ENCODE measurements around the gene CACNG8. TPM values are rescaled to one million over a fixed set of nuclear protein-coding genes. Genes with fewer than 3 reads are reported as not detected.

The CACNG8 gene
- total and polyA plus RNA-seq, 12 donors = under 0.01 to 0.06 (median 0.03) TPM; not detected in 7

GRCh38 chr19:53994811-53995210 is 32.1 kb downstream of the CACNG8 start:
- intact Hi-C loops (cut with DNase I) = no loop called here
- WGBS, 4 donors = 74 to 87% (median 81%) methylated on average over 5 of the region's 5 CpGs
- DNase-seq = no peak
- TF ChIP-seq CTCF (IDR thresholded peaks at IDR 0.05) (no peak), POLR2A (IDR thresholded peaks at IDR 0.05) (no peak)
- no peak overlapping the region for H3K4me3 ChIP-seq
- no peaks in the 10 kb centered on the region for H3K36me3 ChIP-seq (replicated peaks in 1 of 2)
- no peaks in the 10 kb centered on the region for H3K9me3 ChIP-seq (replicated peaks in 1 of 3)
- no peak overlapping the region for H3K27ac ChIP-seq
- H3K27me3 ChIP-seq = peaks cover 22% of the 10 kb centered on the region
- H3K4me1 ChIP-seq (replicated peaks in 1 of 2) = peaks cover 0 to 4% of the 10 kb centered on the region in 2 donors

GRCh38 chr19:53998223-53998622 is 35.5 kb downstream of the CACNG8 start:
- Histone ChIP-seq H3K27ac (no peak overlapping the region), H3K4me3 (no peak overlapping the region), H3K36me3 (replicated peaks in 1 of 2) (no peaks in the 10 kb centered on the region), H3K27me3 (peaks cover 6% of the 10 kb centered on the region), H3K4me1 (replicated peaks in 1 of 2) (no peaks in the 10 kb centered on the region), H3K9me3 (replicated peaks in 1 of 3) (no peaks in the 10 kb centered on the region)
- no peak for TF ChIP-seq CTCF (IDR thresholded peaks at IDR 0.05)
- no peak for TF ChIP-seq POLR2A (IDR thresholded peaks at IDR 0.05)
- intact Hi-C loops (cut with DNase I) = no loop called here
- WGBS, 4 donors = 41 to 58% (median 52%) methylated on average over 7 of the region's 7 CpGs
- DNase-seq = no peak

DNA sequence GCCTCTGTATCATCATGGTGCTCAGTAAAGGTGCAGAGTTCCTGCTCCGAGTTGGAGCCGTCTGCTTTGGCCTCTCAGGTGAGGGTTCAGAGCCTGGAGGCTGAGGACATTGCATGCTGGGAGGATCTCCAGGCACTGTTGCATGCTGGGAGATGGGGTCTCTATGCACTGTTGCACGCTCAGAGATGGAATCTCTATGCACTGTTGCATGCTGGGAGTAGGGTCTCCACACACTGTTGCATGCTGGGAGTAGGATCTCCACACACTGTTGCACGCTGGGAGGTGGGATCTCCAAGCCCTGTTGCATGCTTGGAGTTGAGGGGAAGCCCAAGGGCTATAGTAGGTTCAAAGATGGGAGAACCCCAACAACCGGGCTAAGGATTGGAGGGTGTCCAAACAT is 37.0 kb downstream of the CACNG8 start:
- no peak for DNase-seq
- Histone ChIP-seq H3K4me1 (replicated peaks in 1 of 2) (no peaks in the 10 kb centered on the region), H3K36me3 (replicated peaks in 1 of 2) (no peaks in the 10 kb centered on the region), H3K4me3 (no peak overlapping the region), H3K27me3 (peaks cover 11% of the 10 kb centered on the region), H3K27ac (no peak overlapping the region), H3K9me3 (replicated peaks in 1 of 3) (no peaks in the 10 kb centered on the region)
- intact Hi-C loops (cut with DNase I) = no loop called here
- WGBS, 4 donors = 64 to 91% (median 72%) methylated on average over 4 to 5 of the region's 5 CpGs
- TF ChIP-seq POLR2A (IDR thresholded peaks at IDR 0.05) = no peak

GRCh38 chr19:54001496-54001895 is 38.8 kb downstream of the CACNG8 start:
- no peak overlapping the region for H3K27ac ChIP-seq
- 72 to 78% (median 73%) methylated on average over 2 of the region's 2 CpGs for WGBS, 4 donors
- intact Hi-C loops (cut with DNase I) = no loop called here
- TF ChIP-seq POLR2A (IDR thresholded peaks at IDR 0.05) = no peak
- TF ChIP-seq CTCF (IDR thresholded peaks at IDR 0.05) = no peak
- H3K27me3 ChIP-seq = peaks cover 11% of the 10 kb centered on the region
- no peak for DNase-seq
- no peaks in the 10 kb centered on the region for H3K4me1 ChIP-seq (replicated peaks in 1 of 2)
- no peaks in the 10 kb centered on the region for H3K9me3 ChIP-seq (replicated peaks in 1 of 3)
- no peaks in the 10 kb centered on the region for H3K36me3 ChIP-seq (replicated peaks in 1 of 2)
- H3K4me3 ChIP-seq = no peak overlapping the region

GRCh38 chr19:54002495-54003315 is 40.0 kb downstream of the CACNG8 start:
- 53 to 65% (median 59%) methylated on average over 10 of the region's 10 CpGs for WGBS, 4 donors
- Histone ChIP-seq H3K36me3 (replicated peaks in 1 of 2) (no peaks in the 10 kb centered on the region), H3K4me3 (no peak overlapping the region), H3K27me3 (peaks cover 11% of the 10 kb centered on the region), H3K27ac (no peak overlapping the region), H3K4me1 (replicated peaks in 1 of 2) (no peaks in the 10 kb centered on the region), H3K9me3 (replicated peaks in 1 of 3) (no peaks in the 10 kb centered on the region)
- DNase-seq = no peak
- TF ChIP-seq POLR2A (IDR thresholded peaks at IDR 0.05) (no peak), CTCF (IDR thresholded peaks at IDR 0.05) (no peak)
- intact Hi-C loops (cut with DNase I) = no loop called here

All from adrenal gland (tissue), 12 donors.